ENCODE measurements around the gene ID3.

Gene ID3

GRCh38 chr1:23528250-23528978, 30.9 kb downstream of the ID3 start (continued):
- peak; percentile 73 for TF ChIP-seq ZNF600 (tag by site-specific recombination; IDR thresholded peaks at IDR 0.05)
- TF ChIP-seq ZBTB11 (tag by site-specific recombination; conservative IDR thresholded peaks at IDR 0.05; ENCODE audit: low read depth): no peak
- no peak for TF ChIP-seq SCRT2 (tag by site-specific recombination; IDR thresholded peaks at IDR 0.05)
- TF ChIP-seq ZFP69B (tag by site-specific recombination; IDR thresholded peaks at IDR 0.05): peak; percentile 66; the same call in 1 of the 2 replicates
- peak; percentile 97 for TF ChIP-seq KLF1 (tag by site-specific recombination; IDR thresholded peaks at IDR 0.05)
- TF ChIP-seq ZBTB44 (tag by site-specific recombination; IDR thresholded peaks at IDR 0.05): peak; percentile 2; the same call in 1 of the 2 replicates
- TF ChIP-seq ZNF174 (tag by site-specific recombination; IDR thresholded peaks at IDR 0.05): no peak
- TF ChIP-seq, protein P1, sequence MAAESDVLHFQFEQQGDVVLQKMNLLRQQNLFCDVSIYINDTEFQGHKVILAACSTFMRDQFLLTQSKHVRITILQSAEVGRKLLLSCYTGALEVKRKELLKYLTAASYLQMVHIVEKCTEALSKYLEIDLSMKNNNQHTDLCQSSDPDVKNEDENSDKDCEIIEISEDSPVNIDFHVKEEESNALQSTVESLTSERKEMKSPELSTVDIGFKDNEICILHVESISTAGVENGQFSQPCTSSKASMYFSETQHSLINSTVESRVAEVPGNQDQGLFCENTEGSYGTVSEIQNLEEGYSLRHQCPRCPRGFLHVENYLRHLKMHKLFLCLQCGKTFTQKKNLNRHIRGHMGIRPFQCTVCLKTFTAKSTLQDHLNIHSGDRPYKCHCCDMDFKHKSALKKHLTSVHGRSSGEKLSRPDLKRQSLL (tag by site-specific recombination; IDR thresholded peaks at IDR 0.05): no peak
- TF ChIP-seq EGR2 (tag by site-specific recombination; IDR thresholded peaks at IDR 0.05; ENCODE audit: low read depth): peak; percentile 55; the same call in 1 of the 2 replicates
- TF ChIP-seq ZNF76 (tag by site-specific recombination; IDR thresholded peaks at IDR 0.05; ENCODE audit: borderline replicate concordance, low read depth): no peak
- TF ChIP-seq, protein P2, sequence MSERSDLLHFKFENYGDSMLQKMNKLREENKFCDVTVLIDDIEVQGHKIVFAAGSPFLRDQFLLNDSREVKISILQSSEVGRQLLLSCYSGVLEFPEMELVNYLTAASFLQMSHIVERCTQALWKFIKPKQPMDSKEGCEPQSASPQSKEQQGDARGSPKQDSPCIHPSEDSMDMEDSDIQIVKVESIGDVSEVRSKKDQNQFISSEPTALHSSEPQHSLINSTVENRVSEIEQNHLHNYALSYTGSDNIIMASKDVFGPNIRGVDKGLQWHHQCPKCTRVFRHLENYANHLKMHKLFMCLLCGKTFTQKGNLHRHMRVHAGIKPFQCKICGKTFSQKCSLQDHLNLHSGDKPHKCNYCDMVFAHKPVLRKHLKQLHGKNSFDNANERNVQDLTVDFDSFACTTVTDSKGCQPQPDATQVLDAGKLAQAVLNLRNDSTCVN (tag by site-specific recombination; optimal IDR thresholded peaks at IDR 0.05): peak; percentile 14
- TF ChIP-seq, protein P3, sequence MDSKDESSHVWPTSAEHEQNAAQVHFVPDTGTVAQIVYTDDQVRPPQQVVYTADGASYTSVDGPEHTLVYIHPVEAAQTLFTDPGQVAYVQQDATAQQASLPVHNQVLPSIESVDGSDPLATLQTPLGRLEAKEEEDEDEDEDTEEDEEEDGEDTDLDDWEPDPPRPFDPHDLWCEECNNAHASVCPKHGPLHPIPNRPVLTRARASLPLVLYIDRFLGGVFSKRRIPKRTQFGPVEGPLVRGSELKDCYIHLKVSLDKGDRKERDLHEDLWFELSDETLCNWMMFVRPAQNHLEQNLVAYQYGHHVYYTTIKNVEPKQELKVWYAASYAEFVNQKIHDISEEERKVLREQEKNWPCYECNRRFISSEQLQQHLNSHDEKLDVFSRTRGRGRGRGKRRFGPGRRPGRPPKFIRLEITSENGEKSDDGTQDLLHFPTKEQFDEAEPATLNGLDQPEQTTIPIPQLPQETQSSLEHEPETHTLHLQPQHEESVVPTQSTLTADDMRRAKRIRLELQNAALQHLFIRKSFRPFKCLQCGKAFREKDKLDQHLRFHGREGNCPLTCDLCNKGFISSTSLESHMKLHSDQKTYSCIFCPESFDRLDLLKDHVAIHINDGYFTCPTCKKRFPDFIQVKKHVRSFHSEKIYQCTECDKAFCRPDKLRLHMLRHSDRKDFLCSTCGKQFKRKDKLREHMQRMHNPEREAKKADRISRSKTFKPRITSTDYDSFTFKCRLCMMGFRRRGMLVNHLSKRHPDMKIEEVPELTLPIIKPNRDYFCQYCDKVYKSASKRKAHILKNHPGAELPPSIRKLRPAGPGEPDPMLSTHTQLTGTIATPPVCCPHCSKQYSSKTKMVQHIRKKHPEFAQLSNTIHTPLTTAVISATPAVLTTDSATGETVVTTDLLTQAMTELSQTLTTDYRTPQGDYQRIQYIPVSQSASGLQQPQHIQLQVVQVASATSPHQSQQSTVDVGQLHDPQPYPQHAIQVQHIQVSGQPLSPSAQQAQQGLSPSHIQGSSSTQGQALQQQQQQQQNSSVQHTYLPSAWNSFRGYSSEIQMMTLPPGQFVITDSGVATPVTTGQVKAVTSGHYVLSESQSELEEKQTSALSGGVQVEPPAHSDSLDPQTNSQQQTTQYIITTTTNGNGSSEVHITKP (tag by site-specific recombination; IDR thresholded peaks at IDR 0.05): peak; percentile 51; the same call in 1 of the 2 replicates
- TF ChIP-seq ZNF211 (tag by site-specific recombination; IDR thresholded peaks at IDR 0.05; ENCODE audit: low read depth): no peak
- no peak for TF ChIP-seq ZBTB21 (tag by site-specific recombination; IDR thresholded peaks at IDR 0.05)
- no peak for TF ChIP-seq ZNF23 (tag by site-specific recombination; IDR thresholded peaks at IDR 0.05; ENCODE audit: borderline replicate concordance)
- peak; percentile 49; the same call in 1 of the 2 replicates for TF ChIP-seq FEZF1 (tag by site-specific recombination; IDR thresholded peaks at IDR 0.05)
- TF ChIP-seq, protein P4, sequence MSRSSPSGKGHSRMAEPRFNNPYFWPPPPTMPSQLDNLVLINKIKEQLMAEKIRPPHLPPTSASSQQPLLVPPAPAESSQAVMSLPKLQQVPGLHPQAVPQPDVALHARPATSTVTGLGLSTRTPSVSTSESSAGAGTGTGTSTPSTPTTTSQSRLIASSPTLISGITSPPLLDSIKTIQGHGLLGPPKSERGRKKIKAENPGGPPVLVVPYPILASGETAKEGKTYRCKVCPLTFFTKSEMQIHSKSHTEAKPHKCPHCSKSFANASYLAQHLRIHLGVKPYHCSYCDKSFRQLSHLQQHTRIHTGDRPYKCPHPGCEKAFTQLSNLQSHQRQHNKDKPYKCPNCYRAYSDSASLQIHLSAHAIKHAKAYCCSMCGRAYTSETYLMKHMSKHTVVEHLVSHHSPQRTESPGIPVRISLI (tag by site-specific recombination; IDR thresholded peaks at IDR 0.05): no peak
- TF ChIP-seq ZNF394 (tag by site-specific recombination; IDR thresholded peaks at IDR 0.05; ENCODE audit: borderline replicate concordance): peak; percentile 73; the same call in 1 of the 2 replicates
- TF ChIP-seq KLF7 (tag by site-specific recombination; IDR thresholded peaks at IDR 0.05; ENCODE audit: borderline replicate concordance): peak; percentile 90
- peak; percentile 80 for TF ChIP-seq KLF9 (tag by site-specific recombination; IDR thresholded peaks at IDR 0.05; ENCODE audit: low read depth)
- TF ChIP-seq, protein P5, sequence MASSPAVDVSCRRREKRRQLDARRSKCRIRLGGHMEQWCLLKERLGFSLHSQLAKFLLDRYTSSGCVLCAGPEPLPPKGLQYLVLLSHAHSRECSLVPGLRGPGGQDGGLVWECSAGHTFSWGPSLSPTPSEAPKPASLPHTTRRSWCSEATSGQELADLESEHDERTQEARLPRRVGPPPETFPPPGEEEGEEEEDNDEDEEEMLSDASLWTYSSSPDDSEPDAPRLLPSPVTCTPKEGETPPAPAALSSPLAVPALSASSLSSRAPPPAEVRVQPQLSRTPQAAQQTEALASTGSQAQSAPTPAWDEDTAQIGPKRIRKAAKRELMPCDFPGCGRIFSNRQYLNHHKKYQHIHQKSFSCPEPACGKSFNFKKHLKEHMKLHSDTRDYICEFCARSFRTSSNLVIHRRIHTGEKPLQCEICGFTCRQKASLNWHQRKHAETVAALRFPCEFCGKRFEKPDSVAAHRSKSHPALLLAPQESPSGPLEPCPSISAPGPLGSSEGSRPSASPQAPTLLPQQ (tag by site-specific recombination; IDR thresholded peaks at IDR 0.05): peak; percentile 86
- no peak for TF ChIP-seq ZNF785 (tag by site-specific recombination; IDR thresholded peaks at IDR 0.05)
- TF ChIP-seq ZNF501 (tag by site-specific recombination; IDR thresholded peaks at IDR 0.05): no peak
- TF ChIP-seq HOXA7 (CRISPR knock-in tag; IDR thresholded peaks at IDR 0.05; ENCODE audit: borderline replicate concordance): no peak
- TF ChIP-seq BCL11B (tag by site-specific recombination; IDR thresholded peaks at IDR 0.05; ENCODE audit: low read depth): no peak

All from HEK293 (cell line).